ENCODE measurements around the gene XRCC6. TPM values are rescaled to one million over a fixed set of nuclear protein-coding genes. Genes with fewer than 3 reads are reported as not detected.

The XRCC6 gene
- total and polyA plus RNA-seq, 9 of the 15 experiments (the other 6 are each of a cell fraction or from before 2014, with no cell fraction given), result 151 to 440 (median 318) TPM

- TF ChIP-seq NR2C2 (CRISPR knock-in tag; IDR thresholded peaks at IDR 0.05) (no peak), NR2C2 (tag; IDR thresholded peaks at IDR 0.05) (no peak), CREB3L1 (IDR thresholded peaks at IDR 0.05; ENCODE audit: borderline replicate concordance, low read depth) (no peak), CGGBP1 (CRISPR knock-in tag; IDR thresholded peaks at IDR 0.05) (no peak), ZBTB49 (CRISPR knock-in tag; IDR thresholded peaks at IDR 0.05; ENCODE audit: borderline replicate concordance) (no peak), RAD21 (CRISPR knock-in tag; conservative IDR thresholded peaks at IDR 0.05 in 1 of 2, IDR thresholded peaks at IDR 0.05 in 1 of 2) (peak; percentile 46 to 80), MXD1 (CRISPR knock-in tag; IDR thresholded peaks at IDR 0.05; ENCODE audit: borderline replicate concordance, poor library complexity, severe bottlenecking) (no peak), GATA2 (CRISPR knock-in tag; IDR thresholded peaks at IDR 0.05) (peak; percentile 33; the same call in 1 of the 2 replicates), ZNF280B (CRISPR knock-in tag; IDR thresholded peaks at IDR 0.05) (no peak), ZNF561 (CRISPR knock-in tag; conservative IDR thresholded peaks at IDR 0.05) (no peak), DNMT1 (IDR thresholded peaks at IDR 0.05) (no peak), ZNF398 (CRISPR knock-in tag; IDR thresholded peaks at IDR 0.05) (no peak), PHF8 (IDR thresholded peaks at IDR 0.05; ENCODE audit: borderline replicate concordance, low read length) (no peak), MCM2 (IDR thresholded peaks at IDR 0.05; ENCODE audit: low read depth) (no peak), ZNF274 (IDR thresholded peaks at IDR 0.05; ENCODE audit: borderline replicate concordance, low read depth, low read length) (no peak), CCAR2 (IDR thresholded peaks at IDR 0.05; ENCODE audit: low read depth, low read length) (no peak), KAT8 (IDR thresholded peaks at IDR 0.05; ENCODE audit: low read depth) (no peak), THRAP3 (IDR thresholded peaks at IDR 0.05; ENCODE audit: borderline replicate concordance) (no peak), TCF7L2 (IDR thresholded peaks at IDR 0.05; ENCODE audit: low read depth, low read length) (no peak), IRF2 (CRISPR knock-in tag; IDR thresholded peaks at IDR 0.05) (no peak)
Measured at GRCh38 chr22:41576877-41577276, 44.2 kb upstream of the XRCC6 start (continued).

Data from K562 (cell line).